Stimulated activated naive B cell treated with anti-CD40 and anti-IgM and Interleukin-4, amounts not matched to agents 10 μg/mL and 1 μg/mL and 100 μg/mL, for 72 hours (primary cell): Measurements from ENCODE around the gene BDH1.
"Not testable (repeated sequence)": the region's sequence is repeated elsewhere in the genome, so short reads cannot be mapped to it uniquely, and the experiment has no call there.

Experiments
- ATAC-seq, 2 donors: fragments of 150-1000 bp; cut with Tn5 transposase; replicated peaks; 2 replicates each; pipeline ENCODE4 v1.10.0; 2021; ENCODE audit warnings: moderate library complexity in 1 of 2
- DNase-seq: peaks from one replicate; pipeline ENCODE4 v3.0.0; 2021
- H3K27ac Mint-ChIP-seq: one replicate; pipeline ENCODE4 v1.8.0; 2022; ENCODE audit warnings: mild to moderate bottlenecking, mixed read lengths
- H3K27me3 Mint-ChIP-seq, 2 donors: one replicate each; pipeline ENCODE4 v1.8.0; 2022; ENCODE audit warnings: mixed read lengths in 2 of 2
- H3K36me3 Mint-ChIP-seq, 2 donors: one replicate each; pipeline ENCODE4 v1.8.0; 2022; ENCODE audit warnings: mixed read lengths in 2 of 2, mild to moderate bottlenecking in 1 of 2
- H3K4me1 Mint-ChIP-seq, 2 donors: one replicate each; pipeline ENCODE4 v1.8.0; 2022; ENCODE audit warnings: mixed read lengths in 2 of 2, mild to moderate bottlenecking in 1 of 2
- H3K4me3 Mint-ChIP-seq, 2 donors: one replicate each; pipeline ENCODE4 v1.8.0; 2022; ENCODE audit warnings: mild to moderate bottlenecking in 2 of 2, mixed read lengths in 2 of 2, moderate library complexity in 1 of 2
- H3K9me3 Mint-ChIP-seq, 2 donors: one replicate each; pipeline ENCODE4 v1.8.0; 2022; ENCODE audit warnings: mixed read lengths in 2 of 2, mild to moderate bottlenecking in 1 of 2

Gene BDH1

GRCh38 chr3:197571074-197571879 lies 15.5 kb upstream of the BDH1 start:
- H3K27ac Mint-ChIP-seq, H3K4me3 Mint-ChIP-seq, H3K4me1 Mint-ChIP-seq, H3K36me3 Mint-ChIP-seq, DNase-seq, ATAC-seq: not testable (repeated sequence)
- H3K27me3 Mint-ChIP-seq = peaks cover 14 to 21% of the 10 kb centered on the region in 2 donors
- peaks cover 11 to 14% of the 10 kb centered on the region in 2 donors for H3K9me3 Mint-ChIP-seq

GRCh38 chr3:197569433-197569832 lies 13.7 kb upstream of the BDH1 start:
- not testable (repeated sequence) for H3K4me3 Mint-ChIP-seq, H3K27ac Mint-ChIP-seq, H3K4me1 Mint-ChIP-seq, H3K36me3 Mint-ChIP-seq, ATAC-seq, DNase-seq
- Mint-ChIP-seq H3K9me3 (peaks cover 11 to 14% of the 10 kb centered on the region in 2 donors), H3K27me3 (peaks cover 10 to 17% of the 10 kb centered on the region in 2 donors)

DNA sequence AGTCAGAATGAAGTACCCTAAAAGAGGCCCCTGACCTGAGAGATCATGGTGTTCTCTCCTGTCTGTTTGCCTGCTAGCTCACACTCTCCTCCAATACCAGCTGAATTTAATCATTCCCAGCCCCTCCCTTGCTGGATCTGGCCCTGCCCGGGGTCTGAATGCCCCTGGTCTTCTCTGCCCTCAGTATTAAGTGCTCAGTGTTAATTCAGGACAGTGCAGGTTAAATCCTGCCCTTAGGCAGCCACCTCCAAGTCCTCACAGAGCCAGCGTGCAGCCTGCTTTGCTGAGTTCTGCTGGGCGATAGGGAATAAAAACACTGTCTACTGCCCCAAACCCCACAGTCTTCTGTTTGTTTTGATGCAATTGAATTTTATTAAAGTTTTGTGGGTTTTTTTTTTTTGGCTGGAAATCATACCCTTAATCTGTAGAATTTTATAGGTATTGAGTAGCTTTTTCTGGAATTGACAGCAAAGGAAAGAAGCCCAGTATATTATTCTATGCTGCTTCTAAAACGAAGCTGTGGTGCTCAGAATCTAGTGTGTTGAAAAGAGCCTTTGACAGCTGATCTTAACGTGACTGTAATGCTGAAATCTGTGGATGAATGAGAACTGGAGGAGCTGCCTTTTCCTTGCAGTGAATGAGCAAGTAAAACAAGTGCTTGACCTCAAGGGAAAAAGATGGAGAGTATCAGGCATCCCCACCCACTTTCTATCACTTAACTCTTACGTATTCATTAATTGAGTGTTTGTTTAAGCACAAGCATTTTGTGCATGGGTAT lies 12.3 kb upstream of the BDH1 start:
- DNase-seq = no peak
- no peak for ATAC-seq
- Mint-ChIP-seq H3K4me1 (no peaks in the 10 kb centered on the region), H3K27ac (no peak overlapping the region), H3K4me3 (no peak overlapping the region), H3K9me3 (peaks cover 11 to 14% of the 10 kb centered on the region in 2 donors), H3K36me3 (peaks cover 3 to 11% of the 10 kb centered on the region in 2 donors), H3K27me3 (peaks cover 9 to 17% of the 10 kb centered on the region in 2 donors)

GRCh38 chr3:197566155-197566554 lies 10.4 kb upstream of the BDH1 start:
- not testable (repeated sequence) for H3K27ac Mint-ChIP-seq, H3K4me3 Mint-ChIP-seq, ATAC-seq, H3K9me3 Mint-ChIP-seq, DNase-seq
- Mint-ChIP-seq H3K4me1 (peaks cover 9 to 14% of the 10 kb centered on the region in 2 donors), H3K36me3 (peaks cover 1 to 12% of the 10 kb centered on the region in 2 donors), H3K27me3 (peaks cover 9 to 17% of the 10 kb centered on the region in 2 donors)

DNA sequence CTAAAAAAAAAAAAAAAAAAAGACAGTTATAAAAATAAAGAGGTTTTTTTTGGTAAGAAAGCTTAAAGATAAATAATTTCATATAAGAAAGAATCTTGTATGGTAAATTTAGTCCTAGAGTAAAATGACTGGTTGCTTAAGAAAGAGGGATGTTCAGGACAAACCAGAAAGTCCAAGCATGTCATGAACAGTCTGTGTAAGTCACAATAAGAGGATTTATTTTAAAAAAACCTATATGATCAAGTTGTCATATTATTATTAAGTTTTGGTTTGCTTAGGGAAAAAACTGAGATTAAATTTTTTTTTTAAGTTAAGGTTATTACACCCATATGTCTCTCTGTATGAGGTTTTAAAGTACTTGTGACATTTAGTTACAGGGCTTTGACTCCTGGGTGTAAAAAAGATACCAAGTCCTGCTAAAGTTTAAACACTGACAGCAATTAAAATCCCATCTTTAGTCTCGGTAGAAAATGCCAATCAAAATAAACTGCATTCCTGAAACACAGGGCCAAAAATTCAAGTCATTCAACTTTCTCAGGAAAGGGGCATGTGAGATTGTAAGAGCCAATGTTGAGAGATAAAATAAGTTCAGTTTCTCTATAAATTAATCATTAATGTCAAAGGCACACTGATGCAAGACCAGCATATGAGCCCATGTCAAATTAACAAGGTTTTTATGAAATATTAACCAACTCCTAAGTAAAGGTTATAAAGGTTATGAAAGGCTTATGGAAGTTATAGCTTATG lies 8.5 kb upstream of the BDH1 start:
- peaks cover 9 to 19% of the 10 kb centered on the region in 2 donors for H3K27me3 Mint-ChIP-seq
- DNase-seq (no peak), ATAC-seq (no peak)
- H3K9me3 Mint-ChIP-seq = no peaks in the 10 kb centered on the region
- H3K4me3 Mint-ChIP-seq = no peak overlapping the region
- peaks cover 0 to 4% of the 10 kb centered on the region in 2 donors for H3K36me3 Mint-ChIP-seq
- no peak overlapping the region for H3K27ac Mint-ChIP-seq
- peaks cover 9 to 14% of the 10 kb centered on the region in 2 donors for H3K4me1 Mint-ChIP-seq

DNA sequence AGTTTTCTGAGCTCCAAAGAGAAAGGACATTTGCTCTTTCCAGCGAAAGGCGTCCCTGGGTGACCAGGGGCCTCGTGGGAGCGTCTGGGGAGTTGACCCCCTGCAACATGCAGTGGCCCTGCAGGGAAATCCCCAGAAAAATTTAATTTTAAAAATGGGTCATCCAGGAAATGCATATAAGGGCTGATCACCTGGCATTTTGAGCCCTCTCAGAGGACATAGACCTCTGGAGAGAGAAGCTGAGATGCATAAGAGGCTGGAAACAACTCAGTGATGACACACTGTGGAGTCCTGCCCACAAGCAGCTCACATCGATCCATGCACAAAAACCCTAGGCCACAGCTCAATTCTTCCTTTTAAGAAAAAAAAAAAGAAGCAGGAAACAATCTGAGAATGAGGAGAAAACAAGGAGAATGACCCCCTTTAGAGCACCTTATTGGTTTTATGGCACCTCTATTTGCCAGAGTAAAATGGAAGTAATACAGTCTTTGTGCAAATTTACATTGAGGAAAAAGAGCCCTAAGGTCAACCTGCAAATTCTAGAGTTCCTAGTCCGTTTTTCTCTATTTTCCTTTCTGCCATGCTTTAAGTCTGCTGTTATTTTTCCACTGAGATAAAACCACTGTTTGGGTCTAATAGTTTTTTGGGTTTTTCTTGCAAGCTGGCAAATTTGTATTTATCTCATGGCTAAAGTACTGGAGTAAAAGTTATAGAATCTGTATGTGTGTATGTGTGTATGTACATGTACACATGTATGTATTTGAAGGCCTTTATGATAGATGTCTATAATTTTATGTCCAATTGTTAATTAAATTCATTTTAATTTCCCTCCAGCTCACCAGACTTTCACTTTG lies 6.9 kb upstream of the BDH1 start:
- Mint-ChIP-seq H3K36me3 (peaks cover 0 to 4% of the 10 kb centered on the region in 2 donors), H3K9me3 (no peaks in the 10 kb centered on the region), H3K4me1 (peaks cover 9 to 14% of the 10 kb centered on the region in 2 donors), H3K27me3 (peaks cover 7 to 19% of the 10 kb centered on the region in 2 donors), H3K4me3 (no peak overlapping the region), H3K27ac (no peak overlapping the region)
- ATAC-seq = peak; percentile 67 to 68
- no peak for DNase-seq

GRCh38 chr3:197561926-197562325 lies 6.2 kb upstream of the BDH1 start:
- H3K4me3 Mint-ChIP-seq = no peak overlapping the region

DNA sequence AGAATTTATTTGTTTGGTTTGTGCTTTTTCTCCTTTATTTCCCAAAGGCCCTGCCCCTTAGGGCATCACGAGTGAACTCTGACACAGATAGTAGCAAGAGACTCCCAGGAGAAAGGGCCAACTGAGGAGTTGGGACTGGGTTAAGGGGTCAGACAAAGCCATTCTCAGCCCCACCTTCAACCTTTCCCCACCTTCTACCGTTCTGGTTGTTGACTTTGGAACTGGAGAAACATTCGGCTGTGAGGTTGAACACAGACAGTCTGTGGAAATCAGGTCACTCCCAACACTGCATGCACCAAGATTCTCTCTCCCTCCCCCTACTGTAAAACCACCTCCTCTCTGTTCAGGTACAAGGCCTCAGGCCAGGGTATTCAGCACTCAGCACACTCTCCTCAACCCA lies 3.9 kb upstream of the BDH1 start:
- peaks cover 0 to 4% of the 10 kb centered on the region in 2 donors for H3K36me3 Mint-ChIP-seq
- no peak overlapping the region for H3K4me3 Mint-ChIP-seq
- H3K4me1 Mint-ChIP-seq = peaks cover 11 to 18% of the 10 kb centered on the region in 2 donors
- no peak overlapping the region for H3K27ac Mint-ChIP-seq
- DNase-seq = no peak
- peaks cover 12 to 14% of the 10 kb centered on the region in 2 donors for H3K27me3 Mint-ChIP-seq
- ATAC-seq = no peak
- no peaks in the 10 kb centered on the region for H3K9me3 Mint-ChIP-seq

More at GRCh38 chr3:197561926-197562325, 6.2 kb upstream of the BDH1 start:
- DNase-seq (no peak), ATAC-seq (peak; percentile 33 to 36)
- H3K27me3 Mint-ChIP-seq = peaks cover 12 to 17% of the 10 kb centered on the region in 2 donors
- no peaks in the 10 kb centered on the region for H3K9me3 Mint-ChIP-seq
- no peak overlapping the region for H3K27ac Mint-ChIP-seq
- H3K4me1 Mint-ChIP-seq = peaks cover 11 to 14% of the 10 kb centered on the region in 2 donors
- peaks cover 0 to 4% of the 10 kb centered on the region in 2 donors for H3K36me3 Mint-ChIP-seq

DNA sequence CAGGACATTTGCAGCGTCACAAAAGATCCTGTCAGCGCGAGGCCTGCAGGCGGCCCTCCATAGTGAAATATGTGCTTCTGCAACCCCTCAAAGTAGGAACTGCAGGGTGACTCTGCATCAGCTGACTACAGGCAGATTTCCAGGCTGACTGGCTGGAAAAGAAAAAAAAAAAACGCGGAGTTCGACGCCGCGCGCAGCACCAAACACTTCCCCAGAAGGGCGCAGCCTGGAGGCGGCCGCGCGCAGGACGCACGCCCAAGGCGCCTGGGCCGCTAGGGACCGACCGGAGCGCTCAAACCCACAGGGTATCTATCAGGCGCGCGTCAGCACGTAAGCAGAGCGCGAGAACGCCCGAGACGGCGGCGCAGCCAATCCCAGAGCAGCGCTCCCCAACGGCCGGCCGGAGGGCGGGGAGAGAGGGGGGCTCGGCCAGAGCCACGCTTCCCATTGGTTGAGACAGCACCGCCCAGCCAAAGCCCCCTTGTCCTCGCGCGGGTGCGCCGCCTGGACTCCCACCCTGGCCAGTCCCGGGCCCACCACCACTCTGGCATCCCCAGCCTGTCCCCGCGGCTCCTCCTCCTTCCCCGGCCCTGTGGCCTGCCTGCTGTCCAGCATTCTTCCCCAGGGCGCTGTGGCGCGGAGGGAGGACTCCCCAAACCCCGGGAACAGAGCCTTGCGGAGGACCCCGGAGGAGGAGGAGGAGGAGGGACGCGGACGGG lies 1.0 kb downstream of the BDH1 start:
- DNase-seq (peak; percentile 94), ATAC-seq (peak; percentile 95 to 96)
- peaks cover 12 to 28% of the 10 kb centered on the region in 2 donors for H3K4me1 Mint-ChIP-seq
- H3K9me3 Mint-ChIP-seq = no peaks in the 10 kb centered on the region
- H3K27me3 Mint-ChIP-seq = peaks cover 12 to 14% of the 10 kb centered on the region in 2 donors
- peaks cover 18% of the 10 kb centered on the region in 2 donors for H3K36me3 Mint-ChIP-seq
- peak overlapping the region; percentile 95 for H3K27ac Mint-ChIP-seq
- peak overlapping the region; percentile 91 to 95 for H3K4me3 Mint-ChIP-seq

GRCh38 chr3:197554196-197554561 lies 1.6 kb downstream of the BDH1 start:
- peak overlapping the region; percentile 95 for H3K27ac Mint-ChIP-seq
- peak overlapping the region; percentile 91 to 95 for H3K4me3 Mint-ChIP-seq
- DNase-seq (no peak), ATAC-seq (peak in 1 of 2 donors; percentile 1)
- H3K4me1 Mint-ChIP-seq = peaks cover 12 to 28% of the 10 kb centered on the region in 2 donors
- H3K27me3 Mint-ChIP-seq = peaks cover 12% of the 10 kb centered on the region in 2 donors
- H3K9me3 Mint-ChIP-seq = no peaks in the 10 kb centered on the region
- peaks cover 18% of the 10 kb centered on the region in 2 donors for H3K36me3 Mint-ChIP-seq

DNA sequence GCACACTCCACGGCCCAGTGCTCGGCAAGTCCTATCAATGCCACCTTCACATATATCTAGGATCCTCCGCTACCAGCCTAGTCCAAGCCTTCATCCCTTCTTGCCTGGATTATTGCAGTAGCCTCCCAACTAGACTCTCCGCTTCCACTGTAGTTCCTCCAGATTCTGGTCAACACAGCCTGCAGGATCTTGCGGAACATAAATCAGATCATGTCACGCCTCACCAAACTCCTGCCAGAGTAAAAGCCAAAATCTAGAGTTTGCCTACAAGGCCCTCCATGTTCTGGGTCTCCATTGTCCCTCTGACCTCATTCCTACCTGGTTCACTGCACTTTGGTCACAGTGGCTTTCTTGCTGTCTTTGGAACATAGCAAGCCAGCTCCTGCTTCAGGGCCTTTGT lies 3.6 kb downstream of the BDH1 start:
- H3K4me3 Mint-ChIP-seq = no peak overlapping the region
- peaks cover 12 to 33% of the 10 kb centered on the region in 2 donors for H3K4me1 Mint-ChIP-seq
- H3K9me3 Mint-ChIP-seq = no peaks in the 10 kb centered on the region
- DNase-seq (no peak), ATAC-seq (no peak)
- H3K27me3 Mint-ChIP-seq = peaks cover 2 to 3% of the 10 kb centered on the region in 2 donors
- no peak overlapping the region for H3K27ac Mint-ChIP-seq
- H3K36me3 Mint-ChIP-seq = peaks cover 21 to 24% of the 10 kb centered on the region in 2 donors

GRCh38 chr3:197550489-197550888 lies 5.3 kb downstream of the BDH1 start:
- no peak overlapping the region for H3K27ac Mint-ChIP-seq
- peaks cover 26 to 30% of the 10 kb centered on the region in 2 donors for H3K36me3 Mint-ChIP-seq

More at GRCh38 chr3:197550489-197550888, 5.3 kb downstream of the BDH1 start:
- ATAC-seq (no peak), DNase-seq (no peak)
- Mint-ChIP-seq H3K4me1 (peaks cover 10 to 31% of the 10 kb centered on the region in 2 donors), H3K27me3 (no peaks in the 10 kb centered on the region), H3K9me3 (no peaks in the 10 kb centered on the region), H3K4me3 (no peak overlapping the region)
